H9 (cell line): ENCODE data around the gene SLC6A18. TPM values are rescaled to one million over a fixed set of nuclear protein-coding genes. Genes with fewer than 3 reads are reported as not detected.

Source experiments
- DNase-seq: peaks from one replicate; pipeline ENCODE4 v3.0.0-alpha.2; 2017
- H2AFZ ChIP-seq: one replicate; pipeline ENCODE4 v1.6.1; 2013; ENCODE audit warnings: mild to moderate bottlenecking, low read length, control low read depth, moderate library complexity
- H2AK5ac ChIP-seq: 2 replicates; pipeline ENCODE4 v1.6.1; 2013; ENCODE audit warnings: low read length, control low read depth, mixed read lengths; ENCODE audit not compliant: insufficient read length
- H2BK120ac ChIP-seq: one replicate; pipeline ENCODE4 v1.6.1; 2013; ENCODE audit warnings: low read depth, mild to moderate bottlenecking, low read length, control low read depth, inconsistent platforms; ENCODE audit not compliant: poor library complexity, severe bottlenecking
- H2BK12ac ChIP-seq: 2 replicates; pipeline ENCODE4 v1.6.1; 2013; ENCODE audit warnings: low read length, control low read depth, mixed read lengths, low read depth; ENCODE audit not compliant: insufficient read length
- H2BK15ac ChIP-seq: 2 replicates; pipeline ENCODE4 v1.6.1; 2013; ENCODE audit warnings: low read depth, low read length, control low read depth
- H2BK20ac ChIP-seq: one replicate; pipeline ENCODE4 v1.6.1; 2013; ENCODE audit warnings: low read depth, mild to moderate bottlenecking, low read length, control low read depth, inconsistent platforms; ENCODE audit not compliant: poor library complexity, severe bottlenecking
- H2BK5ac ChIP-seq: 2 replicates; pipeline ENCODE4 v1.6.1; 2013; ENCODE audit warnings: low read length, control low read depth, mixed read lengths; ENCODE audit not compliant: insufficient read length
- H3K14ac ChIP-seq: 2 replicates; pipeline ENCODE4 v1.6.1; 2013; ENCODE audit warnings: low read length, control low read depth; ENCODE audit not compliant: insufficient read depth
- H3K18ac ChIP-seq: 2 replicates; pipeline ENCODE4 v1.6.1; 2013; ENCODE audit warnings: low read depth, mild to moderate bottlenecking, mixed read lengths, low read length, control low read depth; ENCODE audit not compliant: insufficient read length
- H3K23ac ChIP-seq: 2 replicates; pipeline ENCODE4 v1.6.1; 2013; ENCODE audit warnings: low read length, control low read depth, mixed read lengths, low read depth; ENCODE audit not compliant: insufficient read length
- H3K23me2 ChIP-seq: 2 replicates; pipeline ENCODE4 v1.6.1; 2013; ENCODE audit warnings: low read depth, mild to moderate bottlenecking, mixed read lengths, low read length, control low read depth; ENCODE audit not compliant: insufficient read length, poor library complexity, severe bottlenecking
- H3K27ac ChIP-seq: 2 replicates; pipeline ENCODE4 v1.5.1; 2013; ENCODE audit warnings: low read length, control low read depth, mixed read lengths, low read depth; ENCODE audit not compliant: insufficient read length
- H3K27me3 ChIP-seq: 2 replicates; pipeline ENCODE4 v1.6.1; 2013; ENCODE audit warnings: low read length, control low read depth, inconsistent platforms; ENCODE audit not compliant: insufficient read depth
- H3K4ac ChIP-seq: 2 replicates; pipeline ENCODE4 v1.6.1; 2013; ENCODE audit warnings: low read depth, mild to moderate bottlenecking, control low read depth, inconsistent platforms, low read length, moderate library complexity
- H3K4me1 ChIP-seq: 2 replicates; pipeline ENCODE4 v1.6.1; 2013; ENCODE audit warnings: low read length, control low read depth, inconsistent platforms; ENCODE audit not compliant: insufficient read depth
- H3K4me2 ChIP-seq: 2 replicates; pipeline ENCODE4 v1.6.1; 2013; ENCODE audit warnings: low read length, control low read depth, mixed read lengths; ENCODE audit not compliant: insufficient read length, insufficient read depth
- H3K56ac ChIP-seq: 2 replicates; pipeline ENCODE4 v1.6.1; 2013; ENCODE audit warnings: low read depth, mild to moderate bottlenecking, mixed read lengths, low read length, control low read depth; ENCODE audit not compliant: insufficient read length
- H3K79me1 ChIP-seq: 2 replicates; pipeline ENCODE4 v1.6.1; 2013; ENCODE audit warnings: low read depth, mild to moderate bottlenecking, moderate library complexity, low read length, control low read depth, inconsistent platforms; ENCODE audit not compliant: insufficient read depth, poor library complexity, severe bottlenecking
- H3K79me2 ChIP-seq: 2 replicates; pipeline ENCODE4 v1.6.1; 2013; ENCODE audit warnings: low read length, control low read depth, inconsistent platforms; ENCODE audit not compliant: insufficient read depth
- H3K9ac ChIP-seq: 2 replicates; pipeline ENCODE4 v1.6.1; 2013; ENCODE audit warnings: low read length, control low read depth, mixed read lengths; ENCODE audit not compliant: insufficient read length; ENCODE audit errors: extremely low read depth
- H3K9me3 ChIP-seq: one replicate; pipeline ENCODE4 v1.6.1; 2013; ENCODE audit warnings: low read depth, low read length, inconsistent platforms; ENCODE audit not compliant: control insufficient read depth
- H3T11ph ChIP-seq: one replicate; pipeline ENCODE4 v1.6.1; 2013; ENCODE audit warnings: mild to moderate bottlenecking, low read length, control low read depth, inconsistent platforms
- H4K20me1 ChIP-seq: one replicate; pipeline ENCODE4 v1.6.1; 2013; ENCODE audit not compliant: control insufficient read depth, insufficient read length, insufficient read depth
- H4K5ac ChIP-seq: 2 replicates; pipeline ENCODE4 v1.6.1; 2013; ENCODE audit warnings: low read depth, mild to moderate bottlenecking, mixed read lengths, low read length, control low read depth; ENCODE audit not compliant: insufficient read length
- H4K8ac ChIP-seq: replicated peaks from 2 replicates; pipeline ENCODE4 v1.6.1; 2013; ENCODE audit warnings: low read length, control low read depth, mixed read lengths, low read depth; ENCODE audit not compliant: insufficient read length
- H4K91ac ChIP-seq: 2 replicates; pipeline ENCODE4 v1.6.1; 2013; ENCODE audit warnings: low read depth, mild to moderate bottlenecking, moderate library complexity, mixed read lengths, low read length, control low read depth; ENCODE audit not compliant: insufficient read length
- H3K27ac Mint-ChIP-seq, 3 experiments: 2 replicates in 2 of 3; 3 replicates in 1 of 3; pipeline ENCODE4 v1.8.0; 2020 to 2021; ENCODE audit warnings: mixed read lengths in 3 of 3, mild to moderate bottlenecking in 1 of 3, moderate library complexity in 1 of 3
- H3K27me3 Mint-ChIP-seq: 2 replicates; pipeline ENCODE4 v1.8.0; 2021; ENCODE audit warnings: low read depth, mild to moderate bottlenecking, moderate library complexity, mixed read lengths
- H3K36me3 Mint-ChIP-seq, 3 experiments: 2 replicates in 2 of 3; 3 replicates in 1 of 3; pipeline ENCODE4 v1.8.0; 2020 to 2021; ENCODE audit warnings: low read depth in 3 of 3, mixed read lengths in 3 of 3; ENCODE audit not compliant: insufficient read depth in 1 of 3
- H3K4me1 Mint-ChIP-seq, 2 experiments: 2 replicates each; pipeline ENCODE4 v1.8.0; 2020; ENCODE audit warnings: mixed read lengths in 2 of 2
- H3K4me3 Mint-ChIP-seq, 2 experiments: 2 replicates in 1 of 2; 3 replicates in 1 of 2; pipeline ENCODE4 v1.8.0; 2020 to 2021; ENCODE audit warnings: mild to moderate bottlenecking in 2 of 2, mixed read lengths in 2 of 2, moderate library complexity in 1 of 2
- H3K9me3 Mint-ChIP-seq, 2 experiments: 2 replicates in 1 of 2; 3 replicates in 1 of 2; pipeline ENCODE4 v1.8.0; 2020; ENCODE audit warnings: mild to moderate bottlenecking in 2 of 2, mixed read lengths in 2 of 2, moderate library complexity in 1 of 2
- CTCF ChIP-seq: fragments of 200-600 bp; sonication (generic); conservative IDR thresholded peaks from 3 replicates; pipeline ENCODE4 v1.8.0; 2021; ENCODE audit warnings: antibody characterized with exemption, mild to moderate bottlenecking
- WGBS: extraction: QIAGEN DNeasy Blood & Tissue Kit; methylation state at CpG from one replicate; pipeline ENCODE4 v1.1.7; 2013; ENCODE audit warnings: missing lambda C conversion rate, low lambda C conversion rate, mixed read lengths; ENCODE audit not compliant: insufficient read length; ENCODE audit errors: extremely low coverage; 5-methylcytosine and 5-hydroxymethylcytosine counted together
- total RNA-seq: library from RNA; stranded (reverse); gene quantifications from 2 replicates; pipeline ENCODE4 v1.2.1, GENCODE V29; 2021

SLC6A18 gene
- total RNA-seq, 1 experiment from 2014 or later = not detected

- Histone ChIP-seq H2BK120ac (no peak overlapping the region), H3K27ac (no peak overlapping the region), H2AFZ (no peak overlapping the region), H3K79me2 (no peaks in the 10 kb centered on the region), H3K4me2 (no peak overlapping the region), H2BK20ac (no peak overlapping the region), H2BK12ac (no peak overlapping the region), H3K9ac (no peak overlapping the region), H3K14ac (no peak overlapping the region; the same call in 1 of the 2 replicates), H3K23me2 (no peaks in the 10 kb centered on the region), H3T11ph (no peak overlapping the region), H4K91ac (no peak overlapping the region), H4K5ac (no peak overlapping the region), H2AK5ac (no peak overlapping the region), H4K20me1 (no peaks in the 10 kb centered on the region), H3K9me3 (peaks cover 5% of the 10 kb centered on the region), H3K4me1 (no peaks in the 10 kb centered on the region), H3K27me3 (no peaks in the 10 kb centered on the region), H4K8ac (no peak overlapping the region), H3K18ac (no peak overlapping the region), H2BK15ac (no peak overlapping the region), H3K23ac (no peak overlapping the region), H3K4ac (no peak overlapping the region), H2BK5ac (no peak overlapping the region), H3K56ac (no peak overlapping the region), H3K79me1 (no peaks in the 10 kb centered on the region)
- Mint-ChIP-seq H3K4me3 (no peak overlapping the region), H3K36me3 (peaks cover 0 to 3% (median 0%) of the 10 kb centered on the region in 3 experiments; a peak in 3 of 7 replicates), H3K27me3 (no peaks in the 10 kb centered on the region), H3K27ac (no peak overlapping the region), H3K4me1 (peaks cover 3 to 7% of the 10 kb centered on the region in 2 experiments; a peak in 2 of 4 replicates), H3K9me3 (no peaks in the 10 kb centered on the region)
- no CpG with 5 or more reads among the region's 23 CpGs for WGBS
- DNase-seq = no peak
- TF ChIP-seq CTCF = no peak
These were observed 31.6 kb downstream of the SLC6A18 start for GRCh38 chr5:1256776-1257175.
